HUDEP-2 (cell line): ENCODE results near the gene CDC42BPA.

ENCODE experiments used
- DNase-seq, 76 experiments: peaks; one replicate each; lab custom pipeline; 2025; ENCODE audit not compliant: unreplicated experiment in 76 of 76; lab: John Stamatoyannopoulos, UW

The CDC42BPA gene

GRCh38 chr1:226953175-226953800, 365.0 kb downstream of the CDC42BPA start:
- DNase-seq, result no peak

GRCh38 chr1:226952118-226952441, 366.2 kb downstream of the CDC42BPA start:
- DNase-seq, result no peak

- DNase-seq, result no peak
Measured at GRCh38 chr1:226951286-226952117, 366.8 kb downstream of the CDC42BPA start.

GRCh38 chr1:226950871-226951270, 367.4 kb downstream of the CDC42BPA start:
- no peak for DNase-seq

- DNase-seq, result no peak
Measured at GRCh38 chr1:226950316-226950715, 368.0 kb downstream of the CDC42BPA start.

- DNase-seq, result no peak
Measured at GRCh38 chr1:226949401-226949800, 368.9 kb downstream of the CDC42BPA start.

GRCh38 chr1:226948996-226949395, 369.3 kb downstream of the CDC42BPA start:
- no peak for DNase-seq

- no peak for DNase-seq
Measured at GRCh38 chr1:226948480-226948879, 369.8 kb downstream of the CDC42BPA start.

- no peak for DNase-seq
Measured at GRCh38 chr1:226948051-226948450, 370.2 kb downstream of the CDC42BPA start.

GRCh38 chr1:226946841-226947240, 371.5 kb downstream of the CDC42BPA start:
- DNase-seq, result no peak

GRCh38 chr1:226946285-226946684, 372.0 kb downstream of the CDC42BPA start:
- DNase-seq, result no peak

- no peak for DNase-seq
Measured at GRCh38 chr1:226945858-226946245, 372.4 kb downstream of the CDC42BPA start.

- DNase-seq, result no peak
Measured at GRCh38 chr1:226945106-226945857, 373.0 kb downstream of the CDC42BPA start.

GRCh38 chr1:226943927-226944326, 374.4 kb downstream of the CDC42BPA start:
- DNase-seq, result no peak

- no peak for DNase-seq
Measured at GRCh38 chr1:226943156-226943555, 375.1 kb downstream of the CDC42BPA start.

- DNase-seq, result no peak
Measured at GRCh38 chr1:226942392-226942791, 375.9 kb downstream of the CDC42BPA start.

GRCh38 chr1:226940806-226941067, 377.6 kb downstream of the CDC42BPA start:
- DNase-seq, result no peak

- DNase-seq, result peak in 75 of 76 experiments; percentile 72 to 100 (median 98)
Measured at GRCh38 chr1:226940029-226940805, 378.1 kb downstream of the CDC42BPA start, which contains the start of gene COQ8A. TSS of gene COQ8A (plus strand) at chr1:226940294. CDS start at chr1:226961386, 21,092 bp downstream.
